Measurements from ENCODE around the gene FCN2.

The FCN2 gene

GRCh38 chr9:134847138-134847537 is 33.5 kb upstream of the FCN2 start:
- no peak overlapping the region for H3K4me3 ChIP-seq
- no peak overlapping the region for H3K27ac ChIP-seq
- no peak for TF ChIP-seq CTCF (IDR thresholded peaks at IDR 0.05)
- no peak for DNase-seq (ENCODE audit: low spot score)

- TF ChIP-seq CTCF (IDR thresholded peaks at IDR 0.05), result no peak
- Histone ChIP-seq H3K27ac (no peak overlapping the region), H3K4me3 (no peak overlapping the region)
- no peak for DNase-seq (ENCODE audit: low spot score)
These were observed 32.7 kb upstream of the FCN2 start for GRCh38 chr9:134847752-134848432.

- DNase-seq (ENCODE audit: low spot score), result no peak
- no peak overlapping the region for H3K27ac ChIP-seq
- TF ChIP-seq CTCF (IDR thresholded peaks at IDR 0.05), result no peak
- no peak overlapping the region for H3K4me3 ChIP-seq
These were observed 32.1 kb upstream of the FCN2 start for GRCh38 chr9:134848504-134848903.

- no peak overlapping the region for H3K4me3 ChIP-seq
- TF ChIP-seq CTCF (IDR thresholded peaks at IDR 0.05), result no peak
- DNase-seq (ENCODE audit: low spot score), result no peak
- no peak overlapping the region for H3K27ac ChIP-seq
These were observed 30.0 kb upstream of the FCN2 start for GRCh38 chr9:134850611-134851010.

- TF ChIP-seq CTCF (IDR thresholded peaks at IDR 0.05), result no peak
- DNase-seq (ENCODE audit: low spot score), result no peak
- Histone ChIP-seq H3K4me3 (no peak overlapping the region), H3K27ac (no peak overlapping the region)
These were observed 29.6 kb upstream of the FCN2 start for GRCh38 chr9:134851020-134851419.

- Histone ChIP-seq H3K4me3 (no peak overlapping the region), H3K27ac (no peak overlapping the region)
- peak; percentile 65 for DNase-seq (ENCODE audit: low spot score)
- no peak for TF ChIP-seq CTCF (IDR thresholded peaks at IDR 0.05)
These were observed 27.5 kb upstream of the FCN2 start for GRCh38 chr9:134852906-134853654.

GRCh38 chr9:134853893-134854292 is 26.7 kb upstream of the FCN2 start:
- DNase-seq (ENCODE audit: low spot score), result no peak
- TF ChIP-seq CTCF (IDR thresholded peaks at IDR 0.05), result no peak
- H3K4me3 ChIP-seq, result no peak overlapping the region
- no peak overlapping the region for H3K27ac ChIP-seq

All from coronary artery (tissue), 2 donors.